Measurements from ENCODE around the gene ATP6V1A.

Gene ATP6V1A

DNA sequence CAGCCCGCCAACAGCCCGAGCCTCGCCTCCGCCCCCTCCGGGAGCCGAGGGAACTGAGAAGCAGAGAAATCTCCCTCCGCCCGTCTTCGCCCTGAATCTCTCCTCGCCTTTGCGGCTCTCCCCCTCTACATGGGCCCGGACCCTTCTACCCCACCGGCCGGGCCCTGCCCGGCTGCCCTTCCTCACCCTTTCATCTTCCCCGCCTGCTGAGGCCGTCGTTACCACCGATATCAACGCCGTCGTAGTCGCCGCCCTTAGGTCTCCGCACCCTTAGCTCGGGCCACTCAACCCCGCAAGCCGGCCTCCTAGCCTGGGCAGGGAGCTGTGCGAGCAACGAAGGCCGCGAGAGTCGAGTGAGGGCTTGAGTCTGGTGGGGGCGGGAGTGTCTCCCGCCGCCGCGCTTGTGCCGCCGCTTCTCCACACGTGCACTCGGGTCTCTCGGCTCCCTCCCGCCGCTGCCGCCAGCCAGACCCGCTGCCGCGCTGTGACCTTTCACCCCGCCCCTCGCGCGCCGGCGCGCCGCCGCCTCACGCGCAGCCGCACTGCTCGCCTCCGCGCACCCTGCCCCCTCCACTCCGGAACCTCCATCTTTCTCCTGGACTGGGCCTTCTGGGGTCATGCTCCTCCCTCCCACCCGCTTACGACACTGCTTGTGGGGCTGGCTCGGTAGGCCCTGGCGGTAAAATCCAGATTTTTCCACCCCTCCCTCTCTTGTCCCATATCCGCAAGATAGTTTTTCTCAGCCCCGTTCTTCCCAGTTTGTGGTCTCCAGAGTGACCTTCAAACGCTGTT lies 883 bp upstream of the ATP6V1A start, which contains the start of gene NAA50:
TSS of gene NAA50 (minus strand) at position 494 of the 792 bp plus-strand sequence. CDS start at position 194, 300 bp downstream.
- peak within 1 kb of the TSS; percentile 94 for H3K4me2 ChIP-seq
- peaks cover 68% of the 10 kb centered on the region for H3K4me1 ChIP-seq (ENCODE audit: low read depth, poor library complexity, severe bottlenecking)
- TF ChIP-seq, protein P1, sequence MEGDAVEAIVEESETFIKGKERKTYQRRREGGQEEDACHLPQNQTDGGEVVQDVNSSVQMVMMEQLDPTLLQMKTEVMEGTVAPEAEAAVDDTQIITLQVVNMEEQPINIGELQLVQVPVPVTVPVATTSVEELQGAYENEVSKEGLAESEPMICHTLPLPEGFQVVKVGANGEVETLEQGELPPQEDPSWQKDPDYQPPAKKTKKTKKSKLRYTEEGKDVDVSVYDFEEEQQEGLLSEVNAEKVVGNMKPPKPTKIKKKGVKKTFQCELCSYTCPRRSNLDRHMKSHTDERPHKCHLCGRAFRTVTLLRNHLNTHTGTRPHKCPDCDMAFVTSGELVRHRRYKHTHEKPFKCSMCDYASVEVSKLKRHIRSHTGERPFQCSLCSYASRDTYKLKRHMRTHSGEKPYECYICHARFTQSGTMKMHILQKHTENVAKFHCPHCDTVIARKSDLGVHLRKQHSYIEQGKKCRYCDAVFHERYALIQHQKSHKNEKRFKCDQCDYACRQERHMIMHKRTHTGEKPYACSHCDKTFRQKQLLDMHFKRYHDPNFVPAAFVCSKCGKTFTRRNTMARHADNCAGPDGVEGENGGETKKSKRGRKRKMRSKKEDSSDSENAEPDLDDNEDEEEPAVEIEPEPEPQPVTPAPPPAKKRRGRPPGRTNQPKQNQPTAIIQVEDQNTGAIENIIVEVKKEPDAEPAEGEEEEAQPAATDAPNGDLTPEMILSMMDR (conservative IDR thresholded peaks at IDR 0.05; ENCODE audit: low read depth, low read length), result no peak; the same call in 1 of the 2 replicates
- no peaks in the 10 kb centered on the region; the same call in 1 of the 2 replicates for H3K36me3 ChIP-seq (ENCODE audit: insufficient read depth)
- no peaks in the 10 kb centered on the region for H3K27me3 ChIP-seq (ENCODE audit: insufficient read depth, low read depth)
- H2AFZ ChIP-seq (ENCODE audit: low read depth), result peak within 1 kb of the TSS; percentile 82
- peak within 1 kb of the TSS; percentile 94 for H3K27ac ChIP-seq
- H3K79me2 ChIP-seq (ENCODE audit: insufficient read depth, low read depth), result peaks cover 88% of the 10 kb centered on the region
- H4K20me1 ChIP-seq (ENCODE audit: insufficient read depth), result peaks cover 38% of the 10 kb centered on the region
- peak within 1 kb of the TSS; percentile 88 for H3K9ac ChIP-seq
- H3K4me3 ChIP-seq (IDR thresholded peaks at IDR 0.05; ENCODE audit: insufficient read depth, low read depth, low read length), result peak within 1 kb of the TSS; percentile 89

DNA sequence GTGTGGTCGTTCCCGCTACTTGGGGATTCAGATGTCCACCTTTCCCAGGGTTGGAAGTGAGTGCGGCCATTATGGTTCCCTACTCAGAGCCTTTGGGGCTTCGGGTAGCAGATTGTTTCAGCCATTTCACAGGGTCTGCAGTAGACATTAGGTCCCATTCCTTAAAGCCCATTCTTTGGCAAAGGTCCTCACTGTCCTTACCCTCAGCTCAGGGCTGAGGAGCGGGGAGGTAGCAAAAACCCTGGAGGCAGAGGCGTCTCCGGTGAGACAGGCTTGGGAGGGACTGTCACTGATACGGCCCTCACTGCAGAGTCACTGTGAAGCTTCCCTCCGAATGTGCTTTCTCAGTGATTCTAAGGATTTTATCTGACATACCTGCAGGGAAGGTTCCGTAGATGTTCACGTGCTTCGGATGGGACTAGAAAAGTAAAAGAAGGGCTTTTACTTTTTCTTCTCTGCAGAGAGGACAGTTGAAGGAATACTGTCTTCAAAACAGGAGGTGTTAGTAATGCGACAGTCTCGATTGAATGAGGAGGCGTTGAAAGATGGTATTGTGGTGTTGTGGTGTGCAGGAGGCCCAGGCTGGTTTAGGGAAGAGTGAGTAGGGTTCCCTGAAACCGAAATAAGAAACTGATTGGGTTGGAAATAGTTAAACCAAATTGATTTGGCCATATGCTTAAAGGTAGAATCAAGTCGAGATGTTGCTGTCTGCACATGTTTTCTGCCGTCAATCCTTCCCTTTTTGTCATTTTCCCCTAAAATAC lies 630 bp downstream of the ATP6V1A start:
- peak overlapping the region; percentile 76 for H3K9ac ChIP-seq
- peak overlapping the region; percentile 89 for H3K4me3 ChIP-seq (IDR thresholded peaks at IDR 0.05; ENCODE audit: insufficient read depth, low read depth, low read length)
- TF ChIP-seq, protein P1 (conservative IDR thresholded peaks at IDR 0.05; ENCODE audit: low read depth, low read length), result no peak
- H3K27ac ChIP-seq, result peak overlapping the region; percentile 94
- peak overlapping the region; percentile 82 for H2AFZ ChIP-seq (ENCODE audit: low read depth)
- no peaks in the 10 kb centered on the region; the same call in 1 of the 2 replicates for H3K36me3 ChIP-seq (ENCODE audit: insufficient read depth)
- peaks cover 24% of the 10 kb centered on the region for H4K20me1 ChIP-seq (ENCODE audit: insufficient read depth)
- H3K27me3 ChIP-seq (ENCODE audit: insufficient read depth, low read depth), result no peaks in the 10 kb centered on the region
- H3K79me2 ChIP-seq (ENCODE audit: insufficient read depth, low read depth), result peaks cover 77% of the 10 kb centered on the region
- peaks cover 58% of the 10 kb centered on the region for H3K4me1 ChIP-seq (ENCODE audit: low read depth, poor library complexity, severe bottlenecking)
- H3K4me2 ChIP-seq, result peak overlapping the region; percentile 94

DNA sequence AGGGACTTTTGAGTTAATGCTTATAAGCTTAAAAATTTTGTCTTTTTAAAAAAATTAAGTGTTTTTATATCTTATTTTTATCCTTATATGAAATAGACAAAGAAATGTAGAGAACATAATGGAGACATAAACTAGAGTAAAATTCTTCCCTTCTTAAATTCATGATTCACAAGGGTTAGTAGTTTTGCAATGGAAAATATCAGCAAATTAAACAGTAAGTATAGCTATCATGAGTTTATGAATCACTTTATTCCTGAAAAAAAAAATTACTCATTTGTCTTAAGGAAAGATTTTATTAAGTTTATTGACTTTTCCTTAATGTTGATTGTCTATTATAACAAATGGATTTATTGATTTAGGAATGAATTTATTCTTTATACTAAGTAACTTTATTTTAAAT lies 4.3 kb downstream of the ATP6V1A start:
- Histone ChIP-seq H3K4me2 (no peak overlapping the region), H3K9ac (no peak overlapping the region), H3K79me2 (ENCODE audit: insufficient read depth, low read depth) (peaks cover 49% of the 10 kb centered on the region; the same call in 1 of the 2 replicates), H3K27ac (no peak overlapping the region), H3K4me1 (ENCODE audit: low read depth, poor library complexity, severe bottlenecking) (peaks cover 36% of the 10 kb centered on the region), H3K27me3 (ENCODE audit: insufficient read depth, low read depth) (no peaks in the 10 kb centered on the region), H4K20me1 (ENCODE audit: insufficient read depth) (no peaks in the 10 kb centered on the region), H3K36me3 (ENCODE audit: insufficient read depth) (no peaks in the 10 kb centered on the region), H2AFZ (ENCODE audit: low read depth) (no peak overlapping the region), H3K4me3 (IDR thresholded peaks at IDR 0.05; ENCODE audit: insufficient read depth, low read depth, low read length) (no peak overlapping the region)
- TF ChIP-seq, protein P1 (conservative IDR thresholded peaks at IDR 0.05; ENCODE audit: low read depth, low read length), result no peak

DNA sequence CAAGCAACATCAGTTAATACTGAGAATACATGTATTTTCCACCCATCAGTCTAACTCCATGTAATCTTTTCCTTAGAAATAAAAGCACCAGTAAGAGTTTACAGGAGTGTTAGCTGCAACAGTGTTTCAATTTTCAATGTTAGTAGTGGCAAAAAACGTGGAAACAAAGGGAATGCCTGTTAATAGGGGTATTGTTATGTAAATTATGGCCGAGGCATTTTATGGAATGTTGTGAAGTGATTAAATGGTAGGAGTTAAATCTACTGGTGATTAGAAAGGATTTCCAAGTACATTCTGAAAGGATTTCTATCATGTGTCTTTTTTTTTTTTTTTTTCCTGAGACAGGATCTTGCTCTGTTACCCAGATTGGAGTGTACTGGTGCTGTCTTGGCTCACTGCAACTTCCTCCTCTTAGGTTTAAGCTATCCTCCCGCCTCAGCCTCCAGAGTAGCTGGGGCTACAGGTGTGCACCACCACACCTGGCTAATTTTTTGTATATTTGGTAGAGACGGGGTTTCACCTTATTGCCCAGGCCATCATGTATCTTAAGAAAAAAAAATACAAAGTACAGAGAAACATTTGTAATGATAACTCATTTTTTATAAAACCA lies 6.6 kb downstream of the ATP6V1A start:
- H3K4me2 ChIP-seq, result no peak overlapping the region
- no peak overlapping the region for H2AFZ ChIP-seq (ENCODE audit: low read depth)
- H3K36me3 ChIP-seq (ENCODE audit: insufficient read depth), result no peaks in the 10 kb centered on the region
- H3K27ac ChIP-seq, result no peak overlapping the region
- no peak overlapping the region for H3K9ac ChIP-seq
- H3K79me2 ChIP-seq (ENCODE audit: insufficient read depth, low read depth), result peaks cover 36% of the 10 kb centered on the region; the same call in 1 of the 2 replicates
- no peak overlapping the region for H3K4me3 ChIP-seq (IDR thresholded peaks at IDR 0.05; ENCODE audit: insufficient read depth, low read depth, low read length)
- no peaks in the 10 kb centered on the region for H4K20me1 ChIP-seq (ENCODE audit: insufficient read depth)
- TF ChIP-seq, protein P1 (conservative IDR thresholded peaks at IDR 0.05; ENCODE audit: low read depth, low read length), result no peak
- peaks cover 30% of the 10 kb centered on the region for H3K4me1 ChIP-seq (ENCODE audit: low read depth, poor library complexity, severe bottlenecking)
- H3K27me3 ChIP-seq (ENCODE audit: insufficient read depth, low read depth), result no peaks in the 10 kb centered on the region

Measured in KMS-11 (cell line).